GOT3 (cell line): ENCODE data around the gene KCNJ2.

ENCODE experiments used
- DNase-seq: peaks from one replicate; lab custom pipeline; 2025; ENCODE audit warnings: mixed read lengths; lab: John Stamatoyannopoulos, UW

Gene KCNJ2

GRCh38 chr17:70205401-70205800 lies 36.1 kb downstream of the KCNJ2 start:
- DNase-seq = no peak

DNA sequence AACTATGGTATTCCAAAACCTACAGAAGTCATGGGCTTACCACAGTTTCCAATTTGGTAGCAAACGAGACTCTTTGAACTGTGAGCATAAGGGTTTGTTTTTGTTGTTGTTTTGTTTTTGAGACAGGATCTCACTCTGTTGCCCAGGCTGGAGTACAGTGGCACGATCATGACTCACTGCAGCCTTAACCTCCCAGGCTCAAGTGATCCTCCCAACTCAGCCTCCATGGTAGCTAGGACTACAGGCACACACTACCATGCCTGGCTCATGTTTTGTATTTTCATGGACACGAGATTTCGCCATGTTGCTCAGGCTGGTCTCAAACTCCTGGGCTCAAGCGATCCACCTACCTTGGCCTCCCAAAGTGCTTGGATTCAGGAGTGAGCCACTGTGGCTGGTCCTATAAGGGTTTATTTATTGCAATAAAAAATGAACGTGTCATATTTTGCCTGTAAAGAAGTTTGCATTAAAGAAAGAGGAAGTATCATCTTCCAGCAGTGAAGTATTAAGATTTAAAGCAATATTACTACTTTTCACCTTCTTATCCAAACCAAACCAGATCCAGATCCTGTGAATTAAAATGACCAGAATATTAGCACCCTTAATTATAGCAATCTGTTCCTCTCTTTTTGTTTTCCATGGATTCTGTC lies 37.2 kb downstream of the KCNJ2 start:
- DNase-seq = no peak

GRCh38 chr17:70207184-70207583 lies 37.9 kb downstream of the KCNJ2 start:
- no peak for DNase-seq

DNA sequence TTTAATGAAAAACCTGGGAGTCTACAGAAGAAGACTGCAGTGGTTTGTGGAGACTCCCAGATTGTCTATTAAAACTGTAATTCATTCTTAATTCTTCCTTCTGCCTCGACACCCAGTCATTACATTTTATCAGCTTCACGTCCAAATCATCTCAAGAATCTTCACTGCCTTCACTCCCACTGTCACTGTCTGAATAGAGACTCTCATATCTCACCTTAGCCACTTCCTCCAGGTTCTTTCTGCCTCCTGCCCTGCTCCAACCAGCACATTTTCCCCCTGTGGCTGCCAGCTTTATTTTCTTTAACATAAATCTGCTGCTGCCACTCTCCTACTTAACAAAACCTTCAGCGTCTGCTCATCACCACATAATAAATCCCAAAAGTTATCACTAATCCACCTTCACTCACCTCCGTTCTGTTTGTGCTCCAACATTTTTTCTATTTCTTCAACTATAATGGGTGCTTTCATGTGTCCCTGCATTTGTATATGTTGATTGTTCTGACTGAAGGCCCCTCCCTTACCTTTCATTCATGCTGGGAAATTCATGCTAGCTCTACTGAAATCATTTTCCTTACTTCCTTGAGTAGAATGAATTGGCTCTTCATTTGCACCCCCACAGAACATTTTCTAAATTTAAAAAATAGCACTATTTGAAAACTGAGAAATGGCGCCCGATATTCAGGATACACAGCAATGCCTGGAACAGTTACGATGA lies 38.9 kb downstream of the KCNJ2 start:
- no peak for DNase-seq

DNA sequence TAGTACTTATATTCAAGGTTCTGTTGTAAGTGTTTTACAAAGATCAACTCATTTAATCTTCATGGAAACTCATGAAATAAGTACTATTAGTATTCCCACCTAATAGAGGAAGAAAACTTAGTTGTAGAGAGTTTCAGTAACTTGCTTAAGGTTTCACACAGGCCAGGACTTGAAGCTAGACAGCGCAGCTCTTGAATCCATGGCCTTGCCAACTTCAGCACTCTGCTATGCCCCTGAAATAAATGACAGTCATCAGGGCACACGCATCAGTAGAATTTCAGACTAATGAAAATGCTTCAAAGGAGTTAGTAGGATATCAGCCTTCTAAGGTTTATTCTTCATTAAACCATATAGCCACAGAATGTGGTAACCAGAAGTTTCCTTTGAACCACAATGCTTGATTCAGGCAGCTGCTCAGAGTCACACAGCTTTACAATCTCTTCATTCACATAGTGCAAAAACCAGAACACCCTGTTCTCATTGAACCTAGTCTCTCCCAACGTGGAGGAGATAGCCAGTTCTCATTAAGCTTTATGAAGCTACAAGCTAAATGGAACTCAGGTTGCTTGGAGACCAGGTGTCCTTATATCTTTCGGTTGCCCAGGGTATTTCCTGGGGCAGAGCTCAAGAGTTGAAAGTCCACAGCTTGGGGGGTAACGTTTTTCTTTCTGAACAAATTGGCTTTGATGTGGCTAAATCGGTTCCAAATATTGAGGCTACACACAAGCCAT lies 39.7 kb downstream of the KCNJ2 start:
- no peak for DNase-seq

DNA sequence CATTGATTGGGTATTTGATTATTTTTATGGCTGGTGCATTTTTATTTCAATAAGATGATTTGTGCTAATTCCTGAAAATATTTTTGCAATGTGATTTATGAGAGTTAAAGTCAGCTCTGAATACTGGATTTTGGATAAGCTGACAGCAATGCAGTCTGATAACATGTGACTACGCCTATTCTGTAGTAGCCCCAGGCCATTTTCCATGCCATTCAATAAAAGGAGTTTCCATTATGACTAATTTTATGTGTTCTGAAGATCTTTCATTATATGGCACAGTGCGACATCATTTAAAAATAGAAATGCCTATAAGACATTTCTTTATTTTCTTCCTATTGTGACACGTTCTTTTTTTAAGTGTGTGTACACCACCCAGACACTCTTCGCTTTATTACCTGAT lies 46.3 kb downstream of the KCNJ2 start:
- DNase-seq = no peak

DNA sequence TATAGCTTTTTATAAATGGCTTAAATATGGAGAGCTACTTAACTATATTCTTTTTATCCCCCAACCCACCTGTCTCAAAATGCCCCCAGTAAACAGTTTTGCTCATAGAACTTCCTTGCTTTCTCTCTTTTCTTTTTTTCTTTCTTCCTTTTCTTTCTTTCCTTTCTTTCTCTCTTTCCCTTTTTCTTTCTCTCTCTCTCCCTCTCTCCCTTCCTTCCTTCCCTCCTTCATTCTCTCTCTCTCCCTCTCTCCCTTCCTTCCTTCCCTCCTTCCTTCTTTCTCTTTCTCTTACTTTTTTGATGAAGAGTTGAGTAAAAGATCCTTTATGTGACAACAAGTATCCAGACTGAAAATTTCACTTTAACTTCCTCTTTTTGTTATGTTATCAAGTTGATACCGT lies 48.2 kb downstream of the KCNJ2 start:
- DNase-seq = no peak

GRCh38 chr17:70225276-70225675 lies 55.9 kb downstream of the KCNJ2 start:
- DNase-seq = no peak
